GM12875 (cell line): Measurements from ENCODE around the gene PPM1N.

Source experiments
- H3K4me3 ChIP-seq: one replicate; pipeline ENCODE4 v1.5.1; 2011; ENCODE audit warnings: low read depth, low read length, control low read depth
- CTCF ChIP-seq: IDR thresholded peaks from 2 replicates; pipeline ENCODE4 v1.5.1; 2011; ENCODE audit warnings: low read depth, mild to moderate bottlenecking, control low read depth, inconsistent platforms, low read length, moderate library complexity, borderline replicate concordance; ENCODE audit not compliant: insufficient read depth

The PPM1N gene

GRCh38 chr19:45475537-45476291, 22.5 kb upstream of the PPM1N start:
- no peak overlapping the region for H3K4me3 ChIP-seq
- no peak for TF ChIP-seq CTCF

GRCh38 chr19:45476304-45476703, 21.9 kb upstream of the PPM1N start:
- TF ChIP-seq CTCF: no peak
- H3K4me3 ChIP-seq: no peak overlapping the region

- TF ChIP-seq CTCF: no peak
- H3K4me3 ChIP-seq: no peak overlapping the region
Measured at GRCh38 chr19:45477186-45477585, 21.1 kb upstream of the PPM1N start.

- H3K4me3 ChIP-seq: peak overlapping the region; percentile 33
- TF ChIP-seq CTCF: no peak
Measured at GRCh38 chr19:45477713-45478453, 20.4 kb upstream of the PPM1N start.

- H3K4me3 ChIP-seq: peak overlapping the region; percentile 57
- peak; percentile 87 for TF ChIP-seq CTCF
Measured at GRCh38 chr19:45478454-45479238, 19.6 kb upstream of the PPM1N start.

- no peak overlapping the region for H3K4me3 ChIP-seq
- no peak for TF ChIP-seq CTCF
Measured at GRCh38 chr19:45483033-45483432, 15.2 kb upstream of the PPM1N start.
